H1 (cell line): ENCODE data around the gene C5AR2. TPM values are rescaled to one million over a fixed set of nuclear protein-coding genes. Genes with fewer than 3 reads are reported as not detected.

ENCODE experiments used
- CTCF ChIA-PET: fragments of 300-600 bp; sonication (Branson Sonifier 250); formaldehyde crosslinking; loops from one replicate; lab custom pipeline; 2021; ENCODE audit not compliant: partially characterized antibody; lab: Charles Lee
- POLR2A ChIA-PET: fragments of 300-600 bp; sonication (Branson Sonifier 250); formaldehyde crosslinking; loops from one replicate; lab custom pipeline; 2021; ENCODE audit warnings: inconsistent platforms; ENCODE audit not compliant: partially characterized antibody; lab: Charles Lee
- DNase-seq, 2 experiments: peaks; one replicate each; pipeline versions ENCODE4 v3.0.0 to v3.0.0-alpha.2; 2010 to 2022; ENCODE audit warnings: low spot score in 2 of 2, low read depth in 1 of 2, mixed read lengths in 1 of 2
- FAIRE-seq: peaks from 2 replicates; lab custom pipeline; 2011; peaks lifted over from hg19 to GRCh38; lab: Jason Lieb, UNC
- H2AFZ ChIP-seq: 2 replicates; pipeline ENCODE4 v1.8.1; 2012; ENCODE audit warnings: low read length, inconsistent platforms
- H2AK5ac ChIP-seq: 2 replicates; pipeline ENCODE4 v1.6.1; 2013; ENCODE audit warnings: low read depth, low read length
- H2BK120ac ChIP-seq: replicated peaks from 2 replicates; pipeline ENCODE3; 2013; ENCODE audit warnings: low read depth, low read length, inconsistent platforms
- H2BK12ac ChIP-seq: 2 replicates; pipeline ENCODE4 v1.6.1; 2013; ENCODE audit warnings: low read depth, low read length
- H2BK15ac ChIP-seq: 2 replicates; pipeline ENCODE4 v1.6.1; 2013; ENCODE audit warnings: low read length
- H2BK20ac ChIP-seq: 2 replicates; pipeline ENCODE4 v1.6.1; 2013; ENCODE audit warnings: low read length
- H2BK5ac ChIP-seq: 2 replicates; pipeline ENCODE4 v1.6.1; 2013; ENCODE audit warnings: low read depth, low read length
- H3K14ac ChIP-seq: 2 replicates; pipeline ENCODE4 v1.6.1; 2013; ENCODE audit warnings: inconsistent platforms; ENCODE audit not compliant: insufficient read length
- H3K18ac ChIP-seq: 2 replicates; pipeline ENCODE4 v1.6.1; 2013; ENCODE audit warnings: low read length; ENCODE audit errors: extremely low read depth
- H3K23ac ChIP-seq: 2 replicates; pipeline ENCODE4 v1.6.1; 2013; ENCODE audit warnings: inconsistent platforms; ENCODE audit not compliant: insufficient read length
- H3K23me2 ChIP-seq: 2 replicates; pipeline ENCODE4 v1.6.1; 2013; ENCODE audit warnings: low read depth, low read length
- H3K27ac ChIP-seq: 2 replicates; pipeline ENCODE4 v1.6.1; 2011; ENCODE audit warnings: low read depth, low read length, inconsistent platforms
- H3K27me3 ChIP-seq, 4 experiments: replicated peaks in 1 of 4; 1 replicate in 1 of 4; 2 replicates in 3 of 4; pipeline versions ENCODE4 v1.6.1 to v1.8.1; 2011 to 2013; ENCODE audit warnings: low read length in 3 of 4, mild to moderate bottlenecking in 3 of 4, inconsistent platforms in 2 of 4, mixed read lengths in 2 of 4, moderate library complexity in 1 of 4; ENCODE audit not compliant: control insufficient read depth in 3 of 4, insufficient read depth in 3 of 4; ENCODE audit errors: extremely low read depth in 1 of 4
- H3K36me3 ChIP-seq, 4 experiments: 2 replicates each; pipeline versions ENCODE4 v1.6.1 to v1.8.1; 2011 to 2013; ENCODE audit warnings: mild to moderate bottlenecking in 4 of 4, low read length in 3 of 4, moderate library complexity in 2 of 4, control low read depth in 1 of 4, inconsistent platforms in 1 of 4; ENCODE audit not compliant: insufficient read depth in 4 of 4, control insufficient read depth in 2 of 4
- H3K4ac ChIP-seq: replicated peaks from 2 replicates; pipeline ENCODE3; 2013; ENCODE audit warnings: low read length, low read depth, mixed read lengths, inconsistent platforms; ENCODE audit not compliant: insufficient read length
- H3K4me1 ChIP-seq, 4 experiments: replicated peaks in 1 of 4; 1 replicate in 1 of 4; 2 replicates in 3 of 4; pipeline versions ENCODE4 v1.6.1 to v1.8.1; 2011 to 2013; ENCODE audit warnings: low read length in 3 of 4, inconsistent platforms in 2 of 4, mixed read lengths in 1 of 4; ENCODE audit not compliant: insufficient read depth in 4 of 4, control insufficient read depth in 3 of 4
- H3K4me2 ChIP-seq, 2 experiments: 2 replicates each; pipeline versions ENCODE4 v1.6.1 to v1.8.1; 2011 to 2013; ENCODE audit warnings: low read depth in 2 of 2, low read length in 2 of 2, control low read depth in 1 of 2, inconsistent platforms in 1 of 2, mild to moderate bottlenecking in 1 of 2; ENCODE audit not compliant: insufficient read depth in 1 of 2
- H3K4me3 ChIP-seq, 4 experiments: fragments of 200-600, 300-600 bp in 1 of 4; sonication (generic), shearing (Covaris generic), sonication (Bioruptor Twin) in 1 of 4; 2 replicates each; pipeline versions ENCODE4 v1.5.1 to v1.8.1; 2011 to 2016; ENCODE audit warnings: low read length in 4 of 4, low read depth in 3 of 4, control low read depth in 2 of 4, inconsistent platforms in 2 of 4, mild to moderate bottlenecking in 2 of 4, mixed read lengths in 1 of 4, moderate library complexity in 1 of 4; ENCODE audit not compliant: insufficient read depth in 2 of 4; ENCODE audit errors: extremely low read depth in 1 of 4
- H3K56ac ChIP-seq: replicated peaks from 2 replicates; pipeline ENCODE3; 2013; ENCODE audit warnings: low read depth, mild to moderate bottlenecking, mixed read lengths, low read length, inconsistent platforms; ENCODE audit not compliant: insufficient read length
- H3K79me1 ChIP-seq: 2 replicates; pipeline ENCODE4 v1.6.1; 2013; ENCODE audit warnings: low read depth, low read length, control low read depth
- H3K79me2 ChIP-seq, 2 experiments: 2 replicates each; pipeline versions ENCODE4 v1.6.1 to v1.8.1; 2012 to 2013; ENCODE audit warnings: low read length in 2 of 2, mild to moderate bottlenecking in 2 of 2, inconsistent platforms in 1 of 2; ENCODE audit not compliant: insufficient read depth in 2 of 2, control insufficient read depth in 1 of 2
- H3K9ac ChIP-seq, 4 experiments: replicated peaks in 1 of 4; 1 replicate in 1 of 4; 2 replicates in 3 of 4; pipeline versions ENCODE4 v1.6.1 to v1.8.1; 2011 to 2013; ENCODE audit warnings: low read depth in 3 of 4, low read length in 3 of 4, control low read depth in 2 of 4, mild to moderate bottlenecking in 2 of 4, moderate library complexity in 2 of 4, inconsistent platforms in 1 of 4; ENCODE audit errors: extremely low read depth in 1 of 4
- H3K9me3 ChIP-seq, 2 experiments: 2 replicates each; pipeline versions ENCODE4 v1.6.1 to v1.8.1; 2012 to 2013; ENCODE audit warnings: mild to moderate bottlenecking in 2 of 2, moderate library complexity in 2 of 2, control low read depth in 1 of 2, inconsistent platforms in 1 of 2, low read depth in 1 of 2, low read length in 1 of 2, mixed read lengths in 1 of 2; ENCODE audit not compliant: insufficient read depth in 2 of 2
- H4K20me1 ChIP-seq, 2 experiments: replicated peaks in 1 of 2; 2 replicates each; pipeline versions ENCODE3 to v1.8.1; 2011 to 2013; ENCODE audit warnings: inconsistent platforms in 2 of 2, low read length in 2 of 2, mild to moderate bottlenecking in 1 of 2; ENCODE audit not compliant: insufficient read depth in 2 of 2, control insufficient read depth in 1 of 2
- H4K5ac ChIP-seq: 2 replicates; pipeline ENCODE4 v1.6.1; 2013; ENCODE audit warnings: low read length, low read depth, mixed read lengths, inconsistent platforms; ENCODE audit not compliant: insufficient read length
- H4K8ac ChIP-seq: 2 replicates; pipeline ENCODE4 v1.8.0; 2013; ENCODE audit warnings: mild to moderate bottlenecking, moderate library complexity, low read length, inconsistent platforms; ENCODE audit not compliant: insufficient read depth; ENCODE audit errors: extremely low read depth
- H4K91ac ChIP-seq: replicated peaks from 2 replicates; pipeline ENCODE3; 2013; ENCODE audit warnings: low read length, mixed read lengths, inconsistent platforms; ENCODE audit not compliant: insufficient read length
- BCL11A ChIP-seq, 2 experiments: IDR thresholded peaks; one replicate each; pipeline ENCODE4 v1.6.1; 2011; ENCODE audit warnings: low read depth in 2 of 2, low read length in 2 of 2, mild to moderate bottlenecking in 2 of 2
- RNF2 ChIP-seq: fragments of 200-900, 300-1000 bp; sonication (generic); IDR thresholded peaks from 2 replicates; pipeline ENCODE4 v1.7.1; 2016; ENCODE audit warnings: borderline replicate concordance, low read depth, mild to moderate bottlenecking, antibody characterized with exemption, low read length; ENCODE audit not compliant: poor library complexity, severe bottlenecking; ENCODE audit errors: missing control alignments
- whole genome bisulfite sequencing, 2 experiments: shearing (Covaris generic) in 1 of 2; methylation state at CpG; one replicate each; pipeline versions ENCODE4 v1.1.6 to v1.1.7; 2013 to 2015; ENCODE audit warnings: low lambda C conversion rate in 2 of 2, mixed read lengths in 2 of 2, inconsistent platforms in 1 of 2, low coverage in 1 of 2, missing lambda C conversion rate in 1 of 2; ENCODE audit not compliant: insufficient replicate concordance in 2 of 2, insufficient coverage in 1 of 2, insufficient read length in 1 of 2; ENCODE audit errors: extremely low coverage in 1 of 2, missing lambda C conversion rate in 1 of 2; 5-methylcytosine and 5-hydroxymethylcytosine counted together
- polyA plus RNA-seq, 7 experiments: library from polyadenylated mRNA; depleted of rRNA in 3 of 7; stranded (reverse) in 5 of 7; unstranded in 2 of 7; fragments of >200 nt in 5 of 7; fragments of 200-250 nt in 2 of 7; gene quantifications; 1 replicate in 5 of 7; 2 replicates in 1 of 7; 4 replicates in 1 of 7; pipeline versions ENCODE4 v1.2.1 to v1.2.3, GENCODE V29; 2011 to 2013; ENCODE audit warnings: missing spikeins in 2 of 7, mixed read lengths in 2 of 7
- total RNA-seq: library from RNA; stranded (reverse); fragmentation: NEBNext Ultra II Directional; extraction: Animal tissue kit (Norgen Biotek cat#: 25700); gene quantifications from 2 replicates; pipeline ENCODE4 v1.2.1, GENCODE V29; 2021

The C5AR2 gene
- total and polyA plus RNA-seq, 2 of the 8 experiments (the other 6 are each of a cell fraction or from before 2014, with no cell fraction given): 0.08 to 0.15 TPM

GRCh38 chr19:47330466-47330869 lies 1.5 kb upstream of the C5AR2 start:
- no peak overlapping the region for H3K4me2 ChIP-seq
- no peaks in the 10 kb centered on the region for H3K27me3 ChIP-seq
- H2AK5ac ChIP-seq: no peak overlapping the region
- no peak overlapping the region for H2BK20ac ChIP-seq
- H2BK5ac ChIP-seq: no peak overlapping the region
- no peaks in the 10 kb centered on the region for H3K4me1 ChIP-seq
- DNase-seq (no peak), FAIRE-seq (no peak)
- no peak overlapping the region for H2AFZ ChIP-seq
- WGBS, 2 experiments: 87% methylated on average over 8 of the region's 9 CpGs; no CpG with 5 or more reads in 1 of the 2 experiments
- no peak overlapping the region for H2BK120ac ChIP-seq
- H3K18ac ChIP-seq: no peak overlapping the region
- H3K56ac ChIP-seq: no peak overlapping the region
- no peaks in the 10 kb centered on the region for H3K23me2 ChIP-seq
- H3K4me3 ChIP-seq: no peak overlapping the region
- no peak overlapping the region for H2BK12ac ChIP-seq
- H4K5ac ChIP-seq: no peak overlapping the region
- H3K36me3 ChIP-seq: no peaks in the 10 kb centered on the region
- no peaks in the 10 kb centered on the region for H3K79me2 ChIP-seq
- no peak overlapping the region for H3K23ac ChIP-seq
- POLR2A ChIA-PET: no interaction called here
- no peak overlapping the region for H3K4ac ChIP-seq
- no peak overlapping the region for H2BK15ac ChIP-seq
- no peak overlapping the region for H4K8ac ChIP-seq
- no peak overlapping the region for H3K14ac ChIP-seq
- H3K9ac ChIP-seq: no peak overlapping the region
- no peaks in the 10 kb centered on the region for H3K79me1 ChIP-seq
- H3K27ac ChIP-seq: no peak overlapping the region
- CTCF ChIA-PET: interaction anchor here (0.7 to 2.1 kb wide), 5 partner anchors 18 to 61 kb away, joined by 3 to 5 read pairs (median 4); partner anchors contain the start of gene DHX34
- H4K91ac ChIP-seq: no peak overlapping the region
- no peaks in the 10 kb centered on the region for H3K9me3 ChIP-seq
- no peaks in the 10 kb centered on the region for H4K20me1 ChIP-seq
- TF ChIP-seq RNF2: no peak
- TF ChIP-seq BCL11A (IDR thresholded peaks at IDR 0.05; ENCODE audit: low read depth in 2 of 2, low read length in 2 of 2): no peak
